Medulla oblongata (tissue), 1 donor: ENCODE data around the gene RHCG.

Experiments
- DNase-seq: peaks from one replicate; pipeline ENCODE4 v3.0.0-alpha.2; 2015; ENCODE audit errors: extremely low spot score

The RHCG gene

DNA sequence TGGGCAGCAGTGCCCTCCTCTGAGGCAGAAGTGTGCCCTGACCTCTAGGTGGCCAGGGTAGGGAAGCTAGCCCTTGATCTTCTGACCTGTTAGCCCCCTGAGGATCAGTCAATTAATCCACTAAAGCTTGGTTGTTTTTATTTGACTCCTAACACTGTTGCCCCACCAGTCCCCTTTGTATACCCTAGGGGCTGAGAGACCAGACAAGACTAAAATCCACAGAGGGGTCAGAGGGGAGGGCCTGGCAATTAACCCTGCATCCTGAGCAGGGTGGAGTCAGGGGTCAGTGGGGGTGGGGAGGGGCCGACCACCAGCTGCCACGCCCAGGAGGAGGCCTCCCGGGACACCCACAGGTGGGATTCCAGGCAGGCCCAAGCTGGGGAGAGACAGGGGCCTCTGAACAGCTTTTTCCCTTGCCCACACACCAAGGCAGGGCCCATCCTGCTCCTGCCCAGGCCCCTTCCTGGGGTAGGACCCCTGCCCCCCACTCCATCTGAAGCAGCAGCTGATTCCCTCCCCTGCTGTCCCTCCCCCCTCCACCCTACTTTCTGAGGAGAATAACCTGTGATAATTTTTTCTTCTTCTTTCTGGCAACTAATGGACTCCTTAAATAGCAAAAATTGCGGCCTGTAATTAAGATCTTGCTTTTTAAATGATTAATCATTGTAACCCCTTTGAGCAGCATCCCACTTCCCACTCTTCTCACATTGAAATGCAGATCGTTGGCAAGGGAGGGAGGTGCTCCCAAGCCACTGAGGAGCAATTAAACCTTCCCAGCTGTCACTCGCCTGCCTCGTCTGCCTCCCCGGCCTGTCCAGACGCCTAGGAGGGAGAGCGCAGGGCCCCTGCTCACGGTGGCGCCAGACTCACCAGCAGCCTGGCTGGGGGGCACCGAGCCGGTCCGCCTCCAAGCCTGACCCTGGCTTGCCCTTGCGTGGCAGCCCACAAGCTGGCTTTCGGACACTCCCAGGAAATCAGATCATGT is 51.9 kb downstream of the RHCG start:
- DNase-seq = no peak

DNA sequence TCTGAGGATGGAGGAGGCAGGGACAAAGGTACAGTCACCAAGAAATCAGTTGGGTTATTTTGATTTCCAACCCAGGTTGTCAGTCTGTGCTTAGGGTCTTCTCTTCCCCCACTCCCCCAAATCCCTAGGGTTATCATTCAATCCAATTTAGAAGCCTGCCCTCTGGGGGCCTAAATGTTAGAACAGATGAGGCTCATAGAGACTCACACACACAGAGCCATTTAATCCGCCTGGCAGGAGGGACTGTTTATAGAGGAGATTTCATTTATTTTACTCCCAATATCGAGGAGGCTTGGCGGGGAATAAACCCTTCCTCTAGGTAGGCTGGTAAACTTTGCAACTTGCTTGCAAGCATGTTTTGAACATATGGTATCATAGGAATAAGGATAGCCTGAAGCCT is 52.8 kb downstream of the RHCG start:
- no peak for DNase-seq

DNA sequence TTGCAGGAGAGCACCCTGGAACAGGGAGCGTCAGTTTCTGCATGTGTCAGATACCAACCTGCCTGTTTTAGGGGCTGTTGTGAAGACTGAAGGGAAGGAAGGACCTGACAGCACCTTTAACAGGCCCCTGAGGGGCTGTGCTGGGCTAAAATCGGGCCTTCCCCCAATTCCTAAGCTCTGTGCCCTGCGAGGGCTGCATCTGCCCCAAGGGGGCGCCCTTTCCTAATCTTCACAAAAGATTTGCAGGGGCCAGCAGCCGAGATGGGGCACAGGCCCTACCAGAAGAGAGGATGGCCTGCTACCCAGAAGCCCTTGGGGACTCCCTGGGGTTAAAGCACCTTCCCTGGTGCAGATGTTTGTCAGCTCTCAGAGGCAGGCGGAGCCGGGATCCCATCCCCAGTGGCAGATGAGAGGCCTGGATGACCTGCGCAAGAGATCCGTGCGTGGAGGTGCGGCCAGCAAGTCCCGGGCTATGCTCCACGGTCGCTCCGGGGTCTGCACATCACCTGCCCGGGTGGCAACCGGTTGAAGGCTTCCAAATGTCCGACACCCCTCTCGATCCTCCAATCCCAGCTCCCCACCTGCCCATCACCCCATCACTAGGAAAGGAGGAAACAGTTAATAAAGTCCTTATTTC is 53.6 kb downstream of the RHCG start:
- peak; percentile 50 for DNase-seq

DNA sequence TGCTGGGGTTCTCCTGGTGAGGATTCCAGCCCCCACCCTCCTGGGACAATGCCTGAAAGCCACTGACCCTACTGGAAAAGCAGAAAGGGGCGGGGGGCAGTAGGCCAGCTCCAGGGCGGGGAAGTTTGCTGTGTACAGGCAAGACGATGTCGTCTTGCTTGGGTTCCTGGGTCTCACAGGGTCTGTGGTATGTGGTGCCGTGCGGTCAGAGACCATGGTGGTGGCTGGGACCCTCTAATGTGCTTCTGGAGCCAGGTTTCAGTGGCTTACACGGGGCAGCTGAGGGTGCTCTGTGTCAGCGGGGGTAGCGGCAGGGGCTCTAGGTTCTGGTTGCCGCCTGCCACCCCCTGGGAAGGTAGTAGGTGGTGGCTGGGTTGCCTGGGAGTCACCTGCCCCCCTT is 54.2 kb downstream of the RHCG start:
- no peak for DNase-seq

DNA sequence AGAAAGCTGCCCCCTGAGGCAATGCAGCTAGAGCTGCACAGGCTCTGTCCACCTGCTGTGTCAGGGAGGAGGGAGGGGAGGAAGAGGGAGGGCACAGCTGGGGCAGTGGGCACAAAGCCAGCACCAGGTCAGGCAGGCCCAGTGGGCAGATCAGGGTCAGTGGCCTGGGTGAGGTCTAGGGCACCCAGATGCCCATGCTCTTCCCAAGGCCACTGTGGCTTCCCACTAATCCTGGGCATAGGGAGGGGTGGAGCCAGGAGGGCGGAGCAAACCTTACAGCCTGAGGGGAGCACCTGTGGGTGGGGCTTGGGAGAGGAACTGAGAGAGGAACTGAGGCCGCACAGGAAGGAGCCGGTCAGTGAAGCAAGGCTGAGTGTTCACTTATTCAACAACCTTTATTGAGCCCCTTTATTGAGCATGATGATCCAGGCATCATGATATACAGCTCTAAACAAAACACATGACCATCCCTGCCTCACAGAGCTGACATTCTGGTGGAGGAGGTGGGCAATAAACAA is 55.0 kb downstream of the RHCG start:
- DNase-seq = no peak

DNA sequence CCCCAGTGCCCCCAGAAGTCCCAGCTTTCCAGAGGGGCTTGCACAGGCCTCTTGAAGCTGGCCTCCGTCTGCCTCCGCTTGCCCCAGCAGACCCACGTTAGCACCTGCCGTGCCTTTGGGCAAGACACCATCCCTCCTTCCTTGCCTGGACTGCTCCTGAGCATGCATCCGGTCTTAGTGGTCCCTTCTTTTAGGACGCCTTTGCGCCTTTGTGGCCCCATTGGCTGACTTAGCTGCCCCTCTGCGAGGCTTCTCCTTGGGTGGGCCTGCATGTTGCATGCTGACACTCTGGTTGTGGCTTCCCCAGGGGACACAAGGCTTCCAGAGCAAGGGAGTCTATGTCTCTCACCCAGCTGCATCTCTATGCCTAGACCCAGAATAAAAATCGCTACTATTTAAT is 56.6 kb downstream of the RHCG start:
- no peak for DNase-seq

DNA sequence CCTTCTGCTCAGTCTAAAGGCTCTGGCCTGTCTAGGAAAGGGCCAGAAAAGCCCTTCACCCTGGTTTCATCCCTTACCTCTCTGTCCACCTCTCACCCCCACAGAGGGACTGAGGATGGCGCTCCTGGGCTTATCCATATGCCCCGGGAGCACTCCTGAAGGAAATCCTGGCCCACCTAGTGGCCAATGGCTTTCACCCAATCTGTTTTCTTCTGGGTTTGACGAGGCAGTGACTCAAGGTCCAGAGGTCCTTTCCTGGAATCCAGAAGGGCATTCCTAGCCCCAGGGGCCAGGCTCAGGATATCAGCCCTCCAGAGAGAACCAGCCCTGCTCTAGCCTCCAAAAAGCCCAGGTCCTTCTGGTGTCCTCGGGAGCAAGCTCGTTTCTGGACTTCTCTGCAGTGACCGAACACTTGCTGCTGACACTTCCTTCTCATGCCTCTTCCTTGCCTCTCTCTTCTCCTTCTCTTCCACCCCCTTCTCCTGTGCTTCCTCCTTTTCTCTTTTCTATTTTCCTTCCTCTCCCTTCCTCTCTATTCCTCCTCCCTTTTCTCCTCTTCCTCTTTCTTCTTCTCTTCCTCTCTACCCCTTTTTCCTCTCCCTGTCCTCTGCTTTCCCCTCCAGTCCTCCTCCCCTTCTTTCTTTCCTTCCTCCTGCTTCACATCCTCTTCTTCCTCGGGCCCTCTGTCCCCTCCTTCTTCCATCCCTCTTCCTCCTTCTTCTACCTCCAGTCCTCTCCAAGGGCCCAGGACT is 59.6 kb downstream of the RHCG start:
- DNase-seq = no peak

DNA sequence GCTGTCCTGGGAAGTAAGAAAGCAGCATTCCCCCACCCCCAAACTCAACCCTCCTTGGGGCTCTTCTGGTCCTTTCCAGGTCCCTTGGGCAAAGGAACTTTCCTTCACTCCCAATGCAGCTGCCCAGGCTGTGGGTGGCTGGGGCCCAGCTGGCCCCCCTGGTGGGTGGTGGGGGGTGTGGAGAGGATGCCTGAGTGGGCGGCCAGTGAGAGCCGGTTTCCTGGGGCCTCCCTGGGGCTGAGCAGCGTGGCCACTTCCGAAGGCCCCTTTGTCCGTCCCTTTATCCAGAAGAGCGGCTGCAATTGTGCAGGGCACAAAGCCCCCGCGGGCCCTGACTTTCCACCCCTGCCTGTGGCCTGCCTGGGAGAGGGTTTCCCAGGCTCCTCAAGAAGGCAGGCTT is 61.0 kb downstream of the RHCG start:
- DNase-seq = no peak

DNA sequence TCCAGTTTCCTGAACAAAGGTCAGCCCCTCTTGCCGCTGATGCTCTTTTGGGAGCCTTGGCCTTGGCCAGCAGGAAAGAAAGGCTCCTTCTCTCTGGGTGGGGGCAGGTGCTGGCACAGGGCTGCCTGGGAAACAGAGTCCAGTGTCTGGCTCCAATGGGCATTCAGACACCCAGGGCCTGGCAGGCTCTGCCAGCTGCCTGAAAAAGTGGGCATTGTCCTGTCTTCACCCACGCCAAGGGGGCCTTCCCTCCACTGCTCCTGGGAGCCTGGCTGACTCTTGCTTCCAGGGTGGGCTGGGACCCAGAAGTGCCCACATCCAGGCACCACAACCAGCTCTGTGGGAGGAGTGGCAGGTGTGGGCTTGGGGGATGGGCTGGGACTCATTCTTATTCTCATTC is 62.7 kb downstream of the RHCG start:
- DNase-seq = peak; percentile 70

DNA sequence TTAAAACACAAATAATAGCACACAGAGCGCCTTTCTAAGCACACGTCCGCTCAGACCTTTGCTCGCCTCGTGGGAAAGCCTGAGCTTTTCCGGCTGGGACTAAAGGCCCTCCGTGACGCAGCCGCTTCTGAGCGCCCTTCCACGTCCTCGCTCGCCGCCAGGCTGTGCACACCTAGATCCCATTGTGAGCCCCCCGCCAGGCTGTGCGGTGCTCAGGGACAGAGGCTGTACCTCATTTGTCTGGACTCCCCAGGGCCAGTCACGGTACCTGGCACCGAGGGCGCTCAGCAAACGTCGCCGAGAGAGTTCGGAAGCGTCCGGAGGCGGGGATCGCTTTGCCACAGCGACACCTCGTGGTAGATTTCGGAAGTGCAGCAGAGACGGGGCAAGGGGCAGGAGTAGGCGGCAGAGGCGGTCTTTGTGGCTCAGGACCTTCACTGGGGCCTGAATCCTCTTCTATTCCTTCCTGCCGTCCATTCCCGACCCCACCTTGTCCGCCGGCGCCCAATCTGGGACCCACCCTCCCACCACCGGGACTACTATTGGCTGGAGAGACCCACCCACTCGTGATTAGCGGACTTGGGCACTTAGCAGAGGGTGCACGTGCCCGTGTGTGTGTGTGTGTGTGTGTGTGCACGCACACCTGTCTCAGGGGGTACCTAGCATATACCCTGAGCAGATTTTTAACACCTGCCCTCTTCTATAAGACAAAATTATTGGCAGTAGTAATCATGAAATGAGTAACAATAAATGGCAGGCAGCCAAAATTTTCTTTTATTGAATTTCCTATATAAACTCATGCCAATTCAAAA is 65.6 kb downstream of the RHCG start:
- peak; percentile 94 for DNase-seq

DNA sequence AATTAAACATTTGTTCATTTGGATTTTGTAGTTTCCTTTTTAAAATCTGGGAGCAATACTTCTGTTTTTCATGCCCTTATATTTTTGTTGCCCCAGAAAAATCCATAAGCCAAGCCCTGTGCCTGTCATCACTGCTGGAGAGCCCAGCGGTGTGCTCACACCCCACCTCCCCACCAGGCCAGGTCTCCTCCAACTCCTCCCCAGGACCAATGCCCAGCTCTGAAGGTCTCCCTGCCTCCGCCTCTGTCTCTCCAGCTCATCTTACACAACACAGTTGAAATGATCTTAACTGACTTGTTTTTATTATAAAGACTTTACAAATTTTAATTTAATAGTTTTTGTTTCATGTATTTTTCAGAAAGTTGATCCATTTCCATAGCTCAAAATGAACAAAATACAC is 66.4 kb downstream of the RHCG start:
- no peak for DNase-seq

DNA sequence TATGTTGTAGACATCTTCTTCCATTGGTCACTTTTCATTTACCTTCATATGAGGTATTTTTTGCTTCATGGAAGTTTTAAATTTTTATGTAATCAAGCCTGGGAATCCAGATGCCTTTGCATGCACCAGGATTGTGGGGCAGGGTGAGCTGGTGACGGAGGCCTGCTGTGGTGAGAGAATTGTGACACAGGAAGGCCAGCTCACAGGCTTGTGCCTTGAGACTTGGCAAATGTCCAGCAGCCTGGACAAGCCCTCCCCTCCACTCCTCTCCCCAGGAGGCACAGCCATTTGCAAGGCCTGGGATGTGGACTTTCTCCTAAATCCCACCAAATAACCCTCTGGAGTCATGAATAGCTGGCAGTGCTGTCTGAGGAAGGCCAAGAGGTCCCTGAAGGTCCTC is 67.4 kb downstream of the RHCG start:
- DNase-seq = no peak

DNA sequence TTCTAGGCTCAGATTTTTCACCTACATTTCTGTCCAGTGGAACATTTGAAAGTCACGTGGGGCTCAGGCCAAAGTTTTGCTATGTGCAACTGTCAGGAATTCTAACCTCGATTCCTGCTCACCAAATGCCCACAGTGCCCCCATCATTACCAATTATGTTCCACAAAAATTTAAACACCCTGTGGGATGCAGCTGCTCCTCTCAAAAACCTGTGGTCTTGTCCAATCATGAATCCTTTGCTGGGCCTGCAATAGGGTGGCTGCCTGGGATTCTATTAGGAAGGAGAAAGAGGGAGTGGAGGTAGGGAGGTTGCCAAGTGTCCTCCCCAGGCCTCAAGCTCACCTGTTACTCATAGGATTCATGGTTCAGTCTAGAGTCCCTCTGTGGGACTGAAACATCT is 68.1 kb downstream of the RHCG start:
- no peak for DNase-seq

DNA sequence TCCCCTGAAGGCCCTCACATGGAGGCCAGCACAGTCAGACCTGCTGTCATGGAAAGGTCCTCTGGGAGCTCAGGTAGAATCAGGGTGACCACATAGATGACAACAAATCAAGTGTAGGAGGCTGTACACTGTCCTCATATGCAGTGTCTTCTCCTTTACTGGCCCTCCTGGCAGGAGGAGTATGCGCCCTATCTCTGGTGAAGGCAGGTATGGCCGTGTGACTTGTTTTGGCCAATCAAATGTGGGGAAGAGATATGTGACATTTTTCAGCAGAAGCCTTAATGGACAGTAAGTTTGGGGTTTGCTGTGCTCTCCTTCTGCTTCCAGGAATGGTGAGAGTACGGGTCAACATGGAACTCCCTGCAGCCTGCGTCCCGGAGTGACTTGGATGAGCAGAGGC is 69.9 kb downstream of the RHCG start:
- no peak for DNase-seq

DNA sequence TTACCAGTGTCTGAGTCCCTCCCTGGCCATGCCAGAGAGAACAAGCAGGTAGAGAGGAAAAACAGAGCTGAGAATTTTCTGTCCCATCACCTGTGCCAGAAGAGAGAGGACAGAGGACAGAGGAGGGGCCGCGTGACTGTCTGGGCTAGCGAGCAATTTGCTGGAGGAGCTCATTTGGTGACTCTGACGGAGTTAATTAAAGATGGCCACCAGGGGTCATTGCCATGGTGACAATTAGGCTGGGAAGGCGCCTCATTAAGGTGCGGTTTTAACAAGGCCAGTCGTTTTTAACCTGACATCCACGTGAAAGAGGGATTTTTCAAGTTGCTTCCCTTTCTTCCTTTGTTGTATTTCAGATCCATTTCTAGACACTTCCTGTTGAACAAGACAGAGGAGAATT is 72.4 kb downstream of the RHCG start:
- DNase-seq = no peak
